ENCODE measurements around the gene VPS18.

VPS18 gene

DNA sequence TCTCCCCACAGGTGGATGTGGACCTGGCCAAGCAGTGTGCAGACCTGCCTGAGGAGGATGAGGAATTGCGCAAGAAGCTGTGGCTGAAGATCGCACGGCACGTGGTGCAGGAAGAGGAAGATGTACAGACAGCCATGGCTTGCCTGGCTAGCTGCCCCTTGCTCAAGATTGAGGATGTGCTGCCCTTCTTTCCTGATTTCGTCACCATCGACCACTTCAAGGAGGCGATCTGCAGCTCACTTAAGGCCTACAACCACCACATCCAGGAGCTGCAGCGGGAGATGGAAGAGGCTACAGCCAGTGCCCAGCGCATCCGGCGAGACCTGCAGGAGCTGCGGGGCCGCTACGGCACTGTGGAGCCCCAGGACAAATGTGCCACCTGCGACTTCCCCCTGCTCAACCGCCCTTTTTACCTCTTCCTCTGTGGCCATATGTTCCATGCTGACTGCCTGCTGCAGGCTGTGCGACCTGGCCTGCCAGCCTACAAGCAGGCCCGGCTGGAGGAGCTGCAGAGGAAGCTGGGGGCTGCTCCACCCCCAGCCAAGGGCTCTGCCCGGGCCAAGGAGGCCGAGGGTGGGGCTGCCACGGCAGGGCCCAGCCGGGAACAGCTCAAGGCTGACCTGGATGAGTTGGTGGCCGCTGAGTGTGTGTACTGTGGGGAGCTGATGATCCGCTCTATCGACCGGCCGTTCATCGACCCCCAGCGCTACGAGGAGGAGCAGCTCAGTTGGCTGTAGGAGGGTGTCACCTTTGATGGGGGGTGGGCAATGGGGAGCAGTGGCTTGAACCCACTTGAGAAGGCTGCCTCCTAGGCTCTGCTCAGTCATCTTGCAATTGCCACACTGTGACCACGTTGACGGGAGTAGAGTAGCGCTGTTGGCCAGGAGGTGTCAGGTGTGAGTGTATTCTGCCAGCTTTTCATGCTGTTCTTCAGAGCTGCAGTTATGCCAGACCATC lies 8.6 kb downstream of the VPS18 start:
- DNase-seq = no peak

DNA sequence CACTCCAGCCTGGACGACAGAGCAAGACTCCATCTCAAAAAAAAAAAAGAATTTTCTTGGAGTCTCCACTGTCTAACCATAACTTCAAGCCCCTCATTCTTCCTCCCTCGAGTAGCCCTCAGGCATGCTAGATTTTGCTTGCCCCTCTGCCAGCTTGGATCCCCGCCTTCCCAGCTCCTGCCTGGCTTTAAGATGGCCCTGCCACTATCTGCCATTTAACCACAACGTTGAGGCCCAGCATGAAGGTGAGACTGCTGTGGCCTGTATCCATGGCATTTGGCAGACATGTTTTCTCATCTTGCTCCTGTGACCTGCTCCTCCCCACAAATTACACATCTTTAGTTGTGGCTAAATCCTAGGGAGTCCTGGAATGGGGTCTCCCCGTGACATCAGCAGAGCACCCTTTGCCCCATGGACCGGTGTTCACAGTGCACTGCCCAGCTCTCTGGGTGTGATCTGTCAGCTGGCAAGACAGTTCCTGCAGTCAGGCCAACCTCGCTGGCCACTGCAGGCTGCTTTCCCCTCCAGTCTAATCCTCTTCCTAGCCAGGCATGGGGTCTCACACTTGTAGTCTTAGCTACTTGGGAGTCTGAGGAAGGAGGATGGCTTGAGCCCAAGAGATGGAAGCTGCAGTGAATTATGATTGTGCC lies 10.4 kb downstream of the VPS18 start:
- DNase-seq = no peak

DNA sequence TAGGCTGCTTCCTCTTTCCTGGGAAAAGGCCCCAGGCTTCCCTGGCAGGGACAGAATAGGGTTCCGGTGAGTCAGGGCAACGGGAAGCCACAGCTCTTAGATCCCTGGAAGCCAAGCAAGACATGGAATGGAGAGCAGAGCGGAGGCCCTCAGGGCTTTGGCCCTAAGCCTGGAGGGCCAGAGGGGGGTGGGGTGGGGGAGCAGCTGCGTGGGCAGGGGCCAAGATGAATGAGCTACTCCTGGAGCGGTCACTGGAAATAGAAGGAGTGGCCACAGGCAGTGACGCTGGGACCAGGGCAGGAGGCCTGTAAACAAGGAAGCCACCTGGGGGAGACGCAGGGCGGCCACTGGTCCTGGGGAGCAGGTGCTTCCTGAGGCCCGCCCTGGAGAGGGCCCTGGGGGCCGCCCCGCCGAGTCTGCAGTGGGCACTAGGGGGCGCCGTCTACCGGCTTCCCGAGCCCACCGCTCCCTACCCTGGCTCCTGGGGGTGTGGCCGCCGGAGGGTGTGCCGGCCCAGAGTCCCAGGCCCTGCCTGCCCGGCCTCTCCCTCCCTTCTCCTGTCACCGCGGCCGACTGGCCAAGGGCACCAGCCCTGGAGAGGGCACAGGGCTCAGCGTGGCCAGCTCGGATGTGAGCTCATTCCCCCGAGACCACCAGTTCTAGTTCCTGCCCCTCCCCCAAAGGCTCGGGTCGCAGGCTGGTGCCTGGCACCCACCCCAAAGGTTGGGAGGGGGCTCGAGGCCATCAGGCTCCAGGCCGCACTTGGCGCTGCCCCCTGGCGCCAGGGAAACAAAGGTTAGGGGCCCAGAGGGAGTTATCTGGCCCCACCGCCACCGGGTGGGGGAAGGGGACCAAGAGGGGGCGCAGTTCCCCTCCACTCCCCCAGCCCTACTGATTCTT lies 12.1 kb downstream of the VPS18 start:
- DNase-seq = peak; percentile 54 to 92 (median 84)

DNA sequence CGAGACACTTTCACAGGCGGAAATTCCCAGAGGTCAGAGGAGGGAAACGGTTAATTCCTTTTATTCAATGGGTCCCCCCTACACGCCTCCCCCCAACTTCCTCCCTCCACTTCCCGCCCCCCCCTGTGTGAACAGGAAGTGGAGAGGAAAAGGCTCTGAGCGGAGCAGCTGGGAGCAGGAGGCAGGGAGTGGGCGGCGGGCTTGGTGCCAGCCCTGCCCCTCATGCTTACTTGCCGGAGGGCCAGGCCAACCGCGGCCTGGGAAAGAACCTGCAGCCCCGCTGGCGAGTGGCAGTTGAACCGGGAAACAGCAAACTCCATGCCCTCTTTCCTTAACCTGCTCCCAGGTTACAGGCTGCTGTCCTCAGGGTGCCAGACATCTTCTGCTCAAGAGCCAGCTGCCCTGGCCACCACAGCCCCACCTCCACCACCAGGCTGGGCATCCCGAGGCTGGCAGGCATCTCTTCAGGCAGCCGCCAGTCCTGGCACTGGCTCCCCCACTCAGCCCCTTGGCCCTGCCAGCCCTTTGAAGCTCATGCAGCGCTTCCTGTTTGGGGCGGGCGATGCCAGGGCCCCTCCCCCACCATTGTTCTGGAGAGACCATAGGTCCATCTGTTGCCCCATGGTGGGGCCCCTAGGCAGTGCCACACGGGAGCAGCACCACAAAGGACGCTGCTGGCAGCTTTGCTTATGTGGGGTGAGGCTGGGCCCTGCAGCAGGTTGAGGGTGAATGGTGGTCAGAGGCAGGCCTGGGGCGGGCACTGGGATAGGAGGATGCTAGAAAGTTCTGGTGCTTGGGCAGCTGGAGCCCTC lies 12.9 kb downstream of the VPS18 start:
- DNase-seq = peak; percentile 3 to 84 (median 72)

DNA sequence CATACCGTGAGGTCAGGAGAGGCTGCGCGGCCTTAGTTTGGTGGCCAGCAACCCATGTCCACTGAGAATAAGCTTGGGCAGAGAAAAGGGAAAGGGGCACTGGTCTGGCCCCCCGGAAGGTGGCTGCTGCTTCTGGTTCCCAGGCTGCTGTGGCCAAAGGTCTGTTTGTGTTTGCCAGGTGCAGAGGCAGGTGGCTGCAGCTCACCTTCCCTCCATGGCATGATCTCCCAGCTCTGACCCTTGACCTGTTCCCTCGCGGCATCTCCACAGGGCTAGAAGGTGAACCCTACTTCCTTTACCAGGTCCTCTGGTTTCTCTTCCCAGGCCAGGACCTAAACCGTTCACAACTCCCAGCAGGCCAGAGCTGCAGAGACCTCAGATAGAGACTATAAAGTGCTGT lies 13.8 kb downstream of the VPS18 start:
- DNase-seq = peak in 1 of 3 experiments; percentile 15

DNA sequence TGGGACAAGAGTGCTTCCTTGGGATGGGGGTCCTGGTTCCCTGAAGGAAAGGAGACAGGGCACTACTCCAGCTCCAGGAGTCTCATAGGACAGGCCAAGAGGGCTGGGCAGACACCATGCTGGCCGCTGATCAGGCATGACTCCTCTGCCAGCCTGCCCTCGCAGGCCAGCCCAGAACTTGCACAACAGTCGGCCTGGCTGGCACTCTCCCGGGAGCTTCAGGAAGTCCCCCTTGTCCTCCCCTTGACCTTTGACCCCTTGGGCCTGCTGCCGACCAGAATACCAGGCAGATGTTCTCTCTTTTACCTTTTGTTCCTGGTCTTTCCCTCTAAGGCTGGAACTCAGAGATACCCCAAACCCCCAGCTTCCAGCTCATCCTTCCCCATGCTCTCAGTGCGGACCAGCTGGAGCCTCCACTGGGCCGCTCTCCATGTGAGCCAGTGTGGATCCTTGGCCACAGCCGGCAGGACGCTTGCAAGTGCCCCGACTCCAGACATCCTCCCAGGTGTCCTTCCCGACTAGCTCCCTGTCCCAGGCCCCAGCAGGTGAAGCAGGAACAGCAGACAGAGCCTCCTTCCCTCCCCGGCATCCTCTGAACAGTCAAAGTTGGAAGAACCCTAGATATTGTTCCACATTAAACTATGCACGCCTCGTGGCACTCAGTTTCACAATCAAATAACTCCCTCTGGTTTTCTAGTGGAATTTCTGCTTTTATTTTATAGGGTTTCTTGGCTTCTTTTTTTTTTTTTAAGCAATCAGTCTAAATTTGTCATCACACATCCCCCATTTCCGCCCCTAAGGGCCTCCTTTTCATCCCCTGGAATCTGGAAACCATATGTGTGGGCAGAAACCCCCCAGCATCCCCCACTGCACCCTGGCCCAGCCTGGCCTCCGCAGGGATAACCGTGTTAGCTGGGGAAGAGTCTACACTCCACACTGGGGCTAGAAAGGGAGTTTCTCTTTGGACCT lies 15.7 kb downstream of the VPS18 start:
- DNase-seq = no peak

DNA sequence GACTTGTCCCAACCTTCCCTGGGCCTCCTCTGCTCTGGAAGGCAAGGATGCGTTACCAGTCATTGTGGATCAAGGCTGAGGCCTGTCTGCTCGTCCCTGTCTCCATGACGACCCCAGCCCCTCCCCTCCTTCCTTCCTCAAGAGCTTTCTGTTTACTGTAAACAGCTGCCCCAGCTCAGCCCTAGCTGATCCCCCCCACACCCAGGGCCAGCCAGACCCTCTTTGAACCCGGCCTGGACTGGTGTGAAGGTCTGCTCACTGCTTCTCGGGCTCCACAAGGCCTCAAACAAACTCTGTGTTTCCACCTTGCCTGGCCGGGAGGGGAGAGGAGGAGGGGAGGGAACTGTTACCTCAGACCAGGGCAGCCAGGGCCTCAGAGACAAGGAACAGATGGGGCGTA lies 16.9 kb downstream of the VPS18 start:
- peak in 2 of 3 experiments; percentile 35 to 70 for DNase-seq

DNA sequence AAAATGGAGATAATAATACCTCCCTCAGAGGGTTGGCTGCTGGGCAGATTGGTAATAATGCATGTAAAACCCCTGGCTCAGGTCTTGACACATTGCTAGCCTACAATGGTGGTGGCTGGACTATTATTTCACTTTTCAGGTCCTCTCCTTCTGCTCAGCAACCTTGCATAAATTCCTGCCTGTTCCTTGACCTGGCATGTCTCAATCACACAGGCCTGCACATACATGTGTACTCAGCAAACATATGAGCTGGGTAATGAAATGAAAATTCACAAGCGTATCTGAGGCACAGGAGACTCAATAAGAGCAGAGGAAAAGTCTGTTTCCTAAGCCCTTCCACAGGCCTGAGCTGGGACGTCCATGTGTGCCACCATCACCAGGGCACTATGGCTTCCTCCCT lies 17.4 kb downstream of the VPS18 start:
- peak in 1 of 3 experiments; percentile 5 for DNase-seq

DNA sequence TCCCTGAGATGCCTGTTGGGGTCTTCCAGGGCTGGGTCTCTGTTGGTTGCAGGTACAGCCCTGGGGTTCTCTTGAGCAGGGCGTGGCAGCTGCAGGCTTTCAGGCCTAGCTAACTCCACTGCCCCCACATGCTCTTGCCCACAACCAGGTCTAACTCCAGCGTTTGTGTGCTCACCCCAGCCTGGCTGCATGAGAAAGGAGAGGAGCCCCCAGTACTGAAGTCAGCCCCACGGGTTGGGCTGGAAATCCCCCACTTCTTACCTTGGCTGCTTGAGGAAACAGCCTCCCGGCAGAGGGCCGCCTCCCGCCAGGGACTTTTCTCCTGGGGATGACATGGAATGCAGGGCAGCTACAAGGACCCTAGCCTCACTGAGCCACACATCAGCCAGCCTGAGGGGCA lies 18.2 kb downstream of the VPS18 start:
- DNase-seq = no peak

DNA sequence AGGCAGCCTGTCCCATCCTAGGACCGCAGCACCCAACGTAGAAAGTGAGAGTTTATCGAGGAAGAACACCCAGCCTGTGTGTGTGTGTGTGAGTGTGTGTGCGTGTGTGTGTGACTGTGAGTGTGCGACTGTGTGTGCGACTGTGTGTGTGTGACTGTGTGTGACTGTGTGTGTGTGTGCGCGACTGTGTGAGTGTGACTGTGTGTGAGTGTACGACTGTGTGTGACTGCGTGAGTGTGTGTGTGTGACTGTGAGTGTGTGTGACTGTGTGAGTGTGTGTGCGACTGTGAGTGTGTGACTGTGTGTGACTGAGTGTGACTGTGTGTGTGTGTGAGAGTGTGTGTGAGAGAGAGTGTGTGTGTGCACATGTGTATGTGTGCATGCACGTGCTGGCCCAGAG lies 19.8 kb downstream of the VPS18 start:
- no peak for DNase-seq

DNA sequence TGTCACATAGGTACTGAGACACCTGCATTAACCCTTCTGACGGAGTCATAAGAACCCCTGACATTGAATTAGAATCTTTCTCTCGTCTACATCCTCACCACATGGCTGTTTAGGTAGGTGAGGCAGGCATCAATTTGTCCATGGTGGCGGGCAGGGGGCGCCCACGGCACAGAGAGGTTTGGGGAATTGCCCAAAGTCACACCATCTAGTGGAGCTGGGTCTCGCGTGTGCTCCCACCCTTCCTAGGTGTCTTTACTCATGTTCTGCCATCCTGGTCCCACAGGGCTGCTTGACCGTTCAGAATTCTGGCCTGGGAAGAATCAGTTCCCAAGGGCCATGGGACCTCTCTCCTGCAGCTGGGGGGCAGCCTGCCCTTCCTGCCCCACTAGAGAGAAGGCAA lies 20.2 kb downstream of the VPS18 start:
- DNase-seq = no peak

DNA sequence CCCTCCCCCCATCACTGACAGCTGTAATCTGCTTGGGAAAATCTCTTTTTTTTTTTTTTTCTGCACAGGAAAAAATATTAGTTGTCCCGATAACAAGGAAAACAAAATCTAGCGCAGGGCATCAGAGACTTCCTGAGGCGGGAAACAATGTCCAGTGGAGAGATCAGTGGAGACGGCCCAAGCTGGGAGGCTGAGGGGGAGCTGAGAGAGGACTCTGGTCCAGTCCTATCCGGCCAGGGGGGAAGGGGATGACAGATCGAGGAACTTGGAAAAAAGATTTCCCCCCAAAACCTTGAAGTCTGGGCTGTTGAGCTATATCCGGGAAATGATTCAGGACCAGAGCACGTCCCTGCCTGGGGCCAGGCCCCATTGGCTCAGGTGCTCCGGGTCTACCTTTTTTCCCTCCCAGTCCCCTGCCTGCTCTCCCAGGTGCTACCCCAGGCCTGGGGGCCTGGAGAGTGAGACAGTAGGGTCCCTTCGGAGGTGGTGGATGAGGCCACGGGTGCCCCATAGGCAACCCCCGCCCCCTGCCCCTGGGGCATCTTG lies 20.9 kb downstream of the VPS18 start:
- no peak for DNase-seq

DNA sequence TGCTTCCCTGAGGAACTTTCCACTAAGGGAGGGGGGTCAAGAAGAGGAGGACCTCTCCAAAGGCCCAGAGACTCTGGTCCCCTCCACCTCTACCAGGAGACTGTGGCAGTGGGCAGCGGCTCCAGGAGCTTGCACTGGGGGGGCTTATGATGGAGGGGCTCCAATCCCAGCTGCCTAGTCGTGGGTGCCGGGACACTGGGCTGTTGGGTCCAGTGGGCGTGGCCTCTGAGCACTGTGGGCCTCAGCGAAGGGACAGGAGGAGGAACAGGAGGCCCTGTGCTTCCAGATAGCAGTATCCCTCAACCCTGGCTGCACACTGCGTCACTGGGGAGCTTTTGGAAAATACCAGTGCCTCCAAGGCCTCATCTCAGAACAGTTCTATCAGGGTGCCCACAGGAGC lies 21.4 kb downstream of the VPS18 start:
- DNase-seq = no peak

DNA sequence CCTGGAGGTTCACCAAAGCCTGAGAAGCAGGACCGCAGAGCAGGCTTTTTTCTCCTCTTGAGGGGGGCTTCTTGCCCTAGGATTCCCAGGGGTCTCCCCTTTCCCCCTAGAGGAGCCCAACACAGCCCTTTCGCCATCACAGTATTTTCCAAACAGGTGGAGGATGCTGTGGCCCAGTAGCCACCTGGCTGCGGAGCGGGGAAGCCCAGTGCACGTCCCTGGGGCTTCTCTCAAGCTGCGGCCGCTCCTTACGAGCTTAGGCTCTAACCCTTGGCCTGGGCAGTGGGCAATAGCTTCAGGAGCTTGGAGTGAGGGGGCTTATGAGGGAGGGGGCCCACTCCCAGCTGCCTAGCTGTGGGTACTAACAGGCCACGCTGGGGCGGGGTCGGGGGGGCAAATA lies 23.3 kb downstream of the VPS18 start:
- peak in 1 of 3 experiments; percentile 85 for DNase-seq

DNA sequence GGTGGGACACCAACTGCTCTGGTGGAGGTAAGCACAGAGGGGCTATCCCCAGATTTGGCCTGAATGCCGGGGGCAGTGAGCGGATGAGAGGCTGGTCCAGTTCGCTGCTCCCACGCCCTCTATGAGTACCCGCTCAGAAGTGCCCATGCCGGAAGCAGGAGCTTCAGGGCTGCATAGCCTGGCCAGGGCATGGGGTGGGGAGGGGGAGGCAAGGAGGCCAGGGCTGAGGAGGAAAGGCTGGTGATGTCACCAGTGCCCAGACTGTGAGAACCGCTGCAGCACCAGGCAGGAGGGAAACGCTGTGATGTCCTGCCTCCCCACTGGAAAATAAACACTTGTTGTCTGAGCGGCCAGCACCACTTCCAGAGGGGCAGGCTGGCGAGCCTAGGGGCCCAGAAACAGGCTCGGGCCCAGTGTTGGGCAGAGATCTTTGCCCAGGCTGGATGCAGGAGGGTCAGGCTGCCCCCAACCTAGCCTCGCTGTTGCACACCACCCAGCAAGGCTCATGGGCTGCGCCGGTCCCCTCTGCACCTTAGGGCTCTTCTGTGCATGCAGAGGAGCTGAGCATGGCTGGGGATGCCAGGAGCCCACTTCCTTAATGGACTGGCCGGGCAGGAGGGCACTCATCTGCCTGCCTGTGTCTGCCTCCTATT lies 24.0 kb downstream of the VPS18 start:
- DNase-seq = peak in 2 of 3 experiments; percentile 87 to 91

DNA sequence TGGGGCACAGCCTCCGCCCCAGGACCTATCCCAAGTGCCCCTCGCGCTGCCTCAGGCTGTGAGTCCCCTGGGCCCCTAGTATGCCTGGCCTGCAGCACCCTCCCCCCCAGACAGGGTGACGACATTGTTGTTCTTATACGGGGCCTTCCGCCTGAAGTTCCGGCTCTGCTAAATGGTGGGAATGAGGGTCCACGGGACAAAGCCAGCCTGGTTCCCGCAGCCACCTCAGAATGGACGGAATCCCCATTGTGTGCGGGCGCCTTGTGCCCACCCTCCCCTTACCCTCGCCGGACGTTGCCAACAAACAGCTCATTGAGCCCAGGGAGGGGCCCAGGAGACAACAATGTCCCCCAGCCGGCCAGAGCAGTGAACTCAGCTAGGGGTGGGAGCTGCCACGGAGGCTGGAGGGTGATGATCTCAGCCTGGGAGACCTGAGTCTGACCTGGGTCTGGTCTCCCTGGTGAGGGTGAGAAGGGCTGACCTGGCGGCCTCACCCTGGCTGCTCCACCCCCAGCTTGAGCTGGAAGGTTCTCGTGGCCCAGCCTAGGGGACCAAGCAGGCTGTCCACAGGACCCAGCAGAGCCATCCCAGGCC lies 24.6 kb downstream of the VPS18 start:
- DNase-seq = no peak

DNA sequence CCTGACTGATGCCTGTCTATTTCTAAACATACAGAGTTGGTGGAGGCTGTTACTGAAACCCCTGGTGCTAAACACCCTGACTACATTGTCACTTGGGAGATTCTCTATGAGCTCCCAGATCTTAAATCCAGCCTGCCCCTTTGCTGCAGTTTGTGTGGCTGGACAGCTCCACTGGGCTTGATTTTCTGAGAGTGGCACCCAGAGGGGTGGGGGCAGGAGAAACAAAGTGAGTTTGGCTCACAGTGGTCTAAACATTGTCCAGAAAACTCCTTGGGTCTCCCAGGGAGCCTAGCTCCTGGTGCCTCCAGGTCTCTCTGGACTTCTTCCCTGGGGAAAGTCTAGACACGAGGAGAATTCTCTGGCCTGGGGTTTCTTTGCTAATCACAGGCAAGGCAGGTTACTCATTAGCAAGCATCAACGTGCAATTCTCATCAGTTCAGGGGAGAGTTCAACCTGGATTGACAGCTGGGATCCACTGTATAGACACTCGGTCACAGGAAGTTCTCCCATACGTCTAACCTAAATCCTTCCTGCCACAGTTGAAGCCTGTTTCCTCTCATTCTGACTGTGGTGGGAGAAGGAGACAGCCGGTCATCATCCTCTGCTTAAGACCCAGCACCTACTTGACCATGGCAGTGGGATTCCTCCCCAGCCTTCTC lies 27.8 kb downstream of the VPS18 start:
- DNase-seq = no peak

DNA sequence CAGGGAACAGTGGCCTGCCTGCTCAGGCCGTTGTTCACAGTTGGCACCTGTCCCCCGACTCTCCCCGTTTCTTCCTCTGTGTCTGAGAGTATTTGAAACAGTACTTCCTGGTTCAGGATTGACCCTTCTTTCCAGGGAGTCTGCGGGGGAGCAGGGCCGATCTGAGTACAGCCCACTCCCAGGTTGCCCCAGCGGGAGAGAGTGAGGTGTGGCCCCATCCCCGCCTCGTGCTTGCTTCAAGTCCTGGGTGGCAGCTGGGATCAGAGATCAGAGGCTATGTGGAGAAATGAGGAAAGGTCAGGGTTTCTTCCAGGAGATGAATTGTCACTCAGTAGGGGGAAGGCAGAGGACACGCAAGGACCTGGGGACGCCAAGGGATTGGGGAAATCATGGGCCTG lies 28.4 kb downstream of the VPS18 start:
- DNase-seq = no peak

DNA sequence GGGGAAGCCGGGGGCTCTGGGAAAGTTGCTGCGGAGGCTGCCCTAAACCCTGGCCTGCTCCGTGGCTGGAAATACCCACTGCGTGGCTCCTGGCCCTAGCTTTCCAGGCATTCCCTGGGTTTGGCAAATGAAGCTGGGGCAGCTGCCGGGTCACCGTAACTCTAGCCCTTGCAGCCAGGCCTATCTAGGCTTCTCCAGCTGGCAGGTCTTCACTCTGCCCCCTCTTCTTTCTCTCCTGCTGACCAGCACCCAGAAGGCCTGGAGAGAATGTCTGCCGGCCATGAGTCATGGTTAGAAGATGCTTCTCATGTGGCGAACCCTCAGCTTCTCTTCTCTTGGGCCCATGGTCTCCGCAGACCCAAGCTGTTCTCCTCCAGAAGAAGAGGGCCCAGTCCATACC lies 29.3 kb downstream of the VPS18 start:
- DNase-seq = no peak
